Upper lobe of left lung (tissue), 4 donors: ENCODE measurements around the gene CNDP2.

ENCODE experiments used
- POLR2A ChIP-seq, 4 donors: fragments of 450-650 bp; IDR thresholded peaks; one replicate each; pipeline ENCODE4 v1.5.1; 2016 to 2017; ENCODE audit warnings: antibody characterized with exemption in 4 of 4, mild to moderate bottlenecking in 2 of 4
- TF ChIP-seq, protein P1 (sequence below), 6 experiments: fragments of 450-650 bp in 4 of 6; fragments of 200-600 bp in 2 of 6; sonication (generic) in 2 of 6; IDR thresholded peaks; one replicate each; pipeline ENCODE4 v1.5.1; 2016 to 2019; ENCODE audit warnings: antibody characterized with exemption in 6 of 6

GRCh38 chr18:74530584-74530862 lies 34.4 kb downstream of the CNDP2 start:
- TF ChIP-seq, protein P1, sequence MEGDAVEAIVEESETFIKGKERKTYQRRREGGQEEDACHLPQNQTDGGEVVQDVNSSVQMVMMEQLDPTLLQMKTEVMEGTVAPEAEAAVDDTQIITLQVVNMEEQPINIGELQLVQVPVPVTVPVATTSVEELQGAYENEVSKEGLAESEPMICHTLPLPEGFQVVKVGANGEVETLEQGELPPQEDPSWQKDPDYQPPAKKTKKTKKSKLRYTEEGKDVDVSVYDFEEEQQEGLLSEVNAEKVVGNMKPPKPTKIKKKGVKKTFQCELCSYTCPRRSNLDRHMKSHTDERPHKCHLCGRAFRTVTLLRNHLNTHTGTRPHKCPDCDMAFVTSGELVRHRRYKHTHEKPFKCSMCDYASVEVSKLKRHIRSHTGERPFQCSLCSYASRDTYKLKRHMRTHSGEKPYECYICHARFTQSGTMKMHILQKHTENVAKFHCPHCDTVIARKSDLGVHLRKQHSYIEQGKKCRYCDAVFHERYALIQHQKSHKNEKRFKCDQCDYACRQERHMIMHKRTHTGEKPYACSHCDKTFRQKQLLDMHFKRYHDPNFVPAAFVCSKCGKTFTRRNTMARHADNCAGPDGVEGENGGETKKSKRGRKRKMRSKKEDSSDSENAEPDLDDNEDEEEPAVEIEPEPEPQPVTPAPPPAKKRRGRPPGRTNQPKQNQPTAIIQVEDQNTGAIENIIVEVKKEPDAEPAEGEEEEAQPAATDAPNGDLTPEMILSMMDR (IDR thresholded peaks at IDR 0.05) = no peak
- no peak for TF ChIP-seq POLR2A (IDR thresholded peaks at IDR 0.05)
